Adipocyte (in vitro differentiated cells): ENCODE measurements around the gene NUDT11.
"Not testable (repeated sequence)": the region's sequence is repeated elsewhere in the genome, so short reads cannot be mapped to it uniquely, and the experiment has no call there.

Experiments used
- DNase-seq: peaks from one replicate; pipeline ENCODE4 v3.0.0-alpha.2; 2015; ENCODE audit warnings: low read depth
- H3K27me3 ChIP-seq: replicated peaks from 2 replicates; pipeline ENCODE4 v1.7.0; 2013; ENCODE audit warnings: mild to moderate bottlenecking, low read length, moderate library complexity; ENCODE audit not compliant: control insufficient read depth, insufficient read depth
- H3K36me3 ChIP-seq: 2 replicates; pipeline ENCODE4 v1.7.0; 2013; ENCODE audit warnings: low read length, mild to moderate bottlenecking, moderate library complexity; ENCODE audit not compliant: control insufficient read depth, insufficient read depth, severe bottlenecking
- H3K4me1 ChIP-seq: 2 replicates; pipeline ENCODE4 v1.7.0; 2013; ENCODE audit warnings: mild to moderate bottlenecking, low read length, moderate library complexity; ENCODE audit not compliant: control insufficient read depth, insufficient read depth
- H3K4me3 ChIP-seq: 2 replicates; pipeline ENCODE4 v1.7.0; 2013; ENCODE audit warnings: mild to moderate bottlenecking, low read length, moderate library complexity
- H3K9ac ChIP-seq: 2 replicates; pipeline ENCODE4 v1.7.0; 2013; ENCODE audit warnings: mild to moderate bottlenecking, low read length, moderate library complexity
- H3K9me3 ChIP-seq: 2 replicates; pipeline ENCODE4 v1.7.0; 2013; ENCODE audit warnings: mild to moderate bottlenecking, low read length, moderate library complexity; ENCODE audit not compliant: control insufficient read depth

The NUDT11 gene

DNA sequence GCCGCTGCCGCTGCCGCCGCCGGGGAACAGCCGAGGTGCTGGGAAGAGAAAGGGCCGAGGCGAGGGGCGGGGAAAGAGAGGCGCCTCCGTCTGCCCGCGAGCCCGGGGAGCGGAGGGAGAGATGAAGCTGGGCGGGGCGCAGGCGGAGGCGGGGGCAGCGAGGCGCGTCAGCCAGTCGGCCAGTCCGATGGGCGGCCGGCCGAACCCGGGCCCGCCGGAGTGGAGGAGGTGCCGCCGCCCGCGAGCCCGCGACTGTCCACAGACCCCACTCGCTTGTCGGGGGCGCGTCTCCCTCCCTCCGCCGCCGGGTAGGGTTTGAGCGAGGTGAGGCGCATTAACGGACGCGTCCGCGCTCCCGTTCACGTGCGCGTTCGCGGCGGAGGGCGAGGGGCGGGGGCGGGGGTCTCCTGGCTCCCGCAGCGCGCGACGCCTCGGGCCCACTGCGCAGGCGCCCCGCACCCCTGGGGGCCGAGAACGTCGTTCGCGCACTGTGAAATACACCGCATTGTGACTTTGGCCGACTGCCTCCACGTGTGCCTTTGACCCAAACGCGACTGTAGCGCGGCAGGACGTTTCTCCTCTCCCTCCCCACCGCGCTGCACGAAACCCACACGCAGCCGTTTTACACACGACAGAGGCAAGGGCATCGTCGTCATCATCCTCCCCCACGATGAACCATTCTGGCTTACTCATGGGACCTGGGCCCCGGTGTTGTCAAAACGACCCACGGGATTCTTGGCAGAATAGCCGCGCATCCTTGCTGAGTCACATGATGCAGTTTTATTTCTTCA, at the start of gene NUDT11:
Gene NUDT11, minus strand, starts transcription at position 92 of the 791 bp plus-strand sequence. CDS start 148 bp downstream, outside the sequence.
- no peaks in the 10 kb centered on the region for H3K4me1 ChIP-seq
- peaks cover 5% of the 10 kb centered on the region for H3K9me3 ChIP-seq
- H3K4me3 ChIP-seq, result peak within 1 kb of the TSS; percentile 79
- DNase-seq, result peak; percentile 85
- H3K27me3 ChIP-seq, result peaks cover 1% of the 10 kb centered on the region
- no peaks in the 10 kb centered on the region for H3K36me3 ChIP-seq
- H3K9ac ChIP-seq, result peak within 1 kb of the TSS; percentile 49

GRCh38 chrX:51520393-51520792, 24.0 kb upstream of the NUDT11 start:
- no peaks in the 10 kb centered on the region for H3K9me3 ChIP-seq
- H3K4me3 ChIP-seq, result no peak overlapping the region
- H3K36me3 ChIP-seq, result no peaks in the 10 kb centered on the region
- no peaks in the 10 kb centered on the region for H3K27me3 ChIP-seq
- no peak for DNase-seq
- H3K4me1 ChIP-seq, result no peaks in the 10 kb centered on the region
- H3K9ac ChIP-seq, result no peak overlapping the region

DNA sequence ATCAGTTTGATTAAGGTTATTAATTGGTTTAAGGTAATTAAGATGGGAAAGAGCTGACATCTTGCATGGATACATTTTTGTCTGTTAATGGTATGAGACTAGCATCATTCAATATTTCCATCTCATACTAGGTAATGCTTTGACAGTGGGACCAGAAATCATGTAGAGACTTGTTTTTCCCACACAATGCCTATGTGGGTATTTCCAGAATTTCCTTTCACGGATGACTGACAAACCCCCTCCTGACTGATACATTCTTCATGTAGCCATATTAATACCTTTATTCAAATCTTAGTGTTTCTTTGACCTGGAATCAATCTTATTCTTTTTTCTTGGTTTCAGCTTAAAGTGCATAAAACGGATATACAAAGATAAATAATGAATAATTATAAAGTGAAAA, 22.7 kb upstream of the NUDT11 start:
- not testable (repeated sequence) for DNase-seq, H3K27me3 ChIP-seq, H3K36me3 ChIP-seq

DNA sequence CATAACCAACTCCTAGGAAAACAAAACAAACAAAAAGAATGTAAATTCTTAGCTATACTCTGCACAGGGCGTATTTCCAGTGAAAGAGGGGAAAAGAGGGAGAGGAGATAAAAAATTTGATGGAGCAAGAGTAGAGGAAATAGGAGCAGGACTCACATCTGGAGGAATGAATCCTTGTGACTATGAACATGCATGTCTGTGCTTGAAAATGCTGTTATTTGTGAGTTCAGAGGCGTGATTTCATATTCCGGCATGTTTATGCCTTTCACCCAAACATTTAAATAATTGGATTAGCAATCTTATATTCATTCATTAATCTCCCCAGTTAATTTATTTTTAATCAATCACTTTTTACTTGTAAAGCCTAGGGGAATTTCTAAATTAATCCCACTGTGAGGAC, 11.2 kb upstream of the NUDT11 start:
- no peaks in the 10 kb centered on the region for H3K36me3 ChIP-seq
- peaks cover 11% of the 10 kb centered on the region for H3K27me3 ChIP-seq
- DNase-seq, result no peak
- no peak overlapping the region for H3K4me3 ChIP-seq
- no peak overlapping the region for H3K9ac ChIP-seq
- no peaks in the 10 kb centered on the region for H3K4me1 ChIP-seq
- peaks cover 8% of the 10 kb centered on the region for H3K9me3 ChIP-seq

More for the DNA sequence above, 22.7 kb upstream of the NUDT11 start:
- not testable (repeated sequence) for H3K4me1 ChIP-seq, H3K4me3 ChIP-seq, H3K9me3 ChIP-seq, H3K9ac ChIP-seq

- H3K27me3 ChIP-seq, H3K36me3 ChIP-seq, H3K9me3 ChIP-seq, H3K4me1 ChIP-seq: not testable (repeated sequence)
- peak; percentile 54 for DNase-seq
- H3K9ac ChIP-seq, result peak overlapping the region; percentile 49
- H3K4me3 ChIP-seq, result peak overlapping the region; percentile 79
Measured at GRCh38 chrX:51495701-51496488, 497 bp downstream of the NUDT11 start.

DNA sequence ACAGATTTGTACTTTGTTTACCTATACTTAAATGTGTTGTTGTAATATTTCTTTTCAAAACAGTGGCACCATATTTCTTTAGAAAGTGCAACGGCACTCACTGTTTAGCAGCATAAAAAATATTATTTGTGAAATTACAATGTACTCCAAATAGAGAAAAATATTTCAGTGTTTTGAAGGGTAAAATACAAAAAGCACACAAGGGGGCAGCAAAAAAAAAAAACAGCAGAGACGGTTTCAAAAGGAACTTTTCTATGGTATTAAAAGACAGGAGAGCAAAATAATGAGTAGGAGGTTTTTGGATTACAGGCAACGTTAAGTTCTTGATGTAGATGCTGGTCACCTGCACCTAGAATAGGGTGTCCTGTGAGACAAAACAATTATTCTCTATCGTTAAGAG, 2.0 kb downstream of the NUDT11 start:
- Histone ChIP-seq H3K36me3 (no peaks in the 10 kb centered on the region), H3K4me1 (no peaks in the 10 kb centered on the region), H3K27me3 (peaks cover 6% of the 10 kb centered on the region), H3K9ac (no peak overlapping the region), H3K9me3 (peaks cover 4% of the 10 kb centered on the region), H3K4me3 (no peak overlapping the region)
- DNase-seq, result peak; percentile 44

DNA sequence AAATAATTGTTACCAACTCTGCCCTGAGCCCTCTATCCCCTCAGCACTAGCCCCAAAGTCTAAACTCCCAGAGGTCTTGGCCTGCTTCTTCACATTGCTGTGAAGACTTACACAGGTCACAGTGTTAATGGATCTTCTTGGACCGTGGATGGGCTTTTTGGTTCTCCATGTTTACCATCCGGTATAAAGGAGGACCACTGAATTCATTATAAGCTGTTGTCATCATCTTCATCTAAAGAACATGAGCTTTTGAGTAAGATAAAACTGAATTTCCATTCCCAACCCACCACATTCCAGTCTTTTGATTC, 8.5 kb downstream of the NUDT11 start:
- no peaks in the 10 kb centered on the region for H3K36me3 ChIP-seq
- peak; percentile 3 for DNase-seq
- peaks cover 5% of the 10 kb centered on the region for H3K4me1 ChIP-seq

GRCh38 chrX:51484616-51485015, 11.8 kb downstream of the NUDT11 start:
- no peak for DNase-seq

More for the DNA sequence above, 8.5 kb downstream of the NUDT11 start:
- Histone ChIP-seq H3K4me3 (no peak overlapping the region), H3K27me3 (peaks cover 16% of the 10 kb centered on the region), H3K9me3 (no peaks in the 10 kb centered on the region), H3K9ac (peak overlapping the region; percentile 23)

GRCh38 chrX:51482411-51482810, 14.0 kb downstream of the NUDT11 start:
- H3K27me3 ChIP-seq, result peaks cover 13% of the 10 kb centered on the region
- not testable (repeated sequence) for H3K4me1 ChIP-seq, H3K4me3 ChIP-seq, H3K9ac ChIP-seq, DNase-seq, H3K36me3 ChIP-seq, H3K9me3 ChIP-seq

More at GRCh38 chrX:51484616-51485015, 11.8 kb downstream of the NUDT11 start:
- Histone ChIP-seq H3K9me3 (peaks cover 3% of the 10 kb centered on the region), H3K4me1 (peaks cover 5% of the 10 kb centered on the region), H3K36me3 (no peaks in the 10 kb centered on the region), H3K9ac (no peak overlapping the region), H3K27me3 (peaks cover 10% of the 10 kb centered on the region), H3K4me3 (no peak overlapping the region)

- no peaks in the 10 kb centered on the region for H3K4me1 ChIP-seq
- H3K36me3 ChIP-seq, result no peaks in the 10 kb centered on the region
- no peak overlapping the region for H3K4me3 ChIP-seq
- no peak for DNase-seq
- H3K27me3 ChIP-seq, result peaks cover 23% of the 10 kb centered on the region
- H3K9ac ChIP-seq, result no peak overlapping the region
- peaks cover 18% of the 10 kb centered on the region for H3K9me3 ChIP-seq
Measured at GRCh38 chrX:51476930-51477329, 19.5 kb downstream of the NUDT11 start.

DNA sequence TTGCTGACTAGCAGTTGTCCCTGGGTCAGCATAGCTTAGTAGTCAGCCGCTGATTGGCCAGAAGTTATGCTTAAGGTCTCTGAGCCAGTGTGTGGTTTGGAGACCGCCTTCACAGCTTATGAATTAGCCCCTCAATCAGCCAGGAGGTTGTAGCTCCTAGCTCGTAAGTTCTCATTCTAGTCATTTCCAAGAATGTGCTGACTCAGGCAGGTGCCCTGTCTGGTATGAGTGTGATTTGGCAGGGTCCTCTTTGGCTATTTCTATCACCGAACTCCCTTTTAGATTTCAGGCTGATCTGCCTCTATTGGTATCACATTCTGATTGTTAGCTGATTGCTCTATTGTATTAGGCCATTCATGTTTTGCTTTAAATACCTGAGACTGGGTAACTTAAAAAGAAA, 33.1 kb downstream of the NUDT11 start:
- H3K36me3 ChIP-seq, result no peaks in the 10 kb centered on the region
- no peak for DNase-seq
- no peaks in the 10 kb centered on the region for H3K4me1 ChIP-seq
- H3K9ac ChIP-seq, result no peak overlapping the region
- H3K27me3 ChIP-seq, result peaks cover 31% of the 10 kb centered on the region
- H3K9me3 ChIP-seq, result no peaks in the 10 kb centered on the region
- no peak overlapping the region for H3K4me3 ChIP-seq
